ENCODE measurements around the gene APC2.

DNA sequence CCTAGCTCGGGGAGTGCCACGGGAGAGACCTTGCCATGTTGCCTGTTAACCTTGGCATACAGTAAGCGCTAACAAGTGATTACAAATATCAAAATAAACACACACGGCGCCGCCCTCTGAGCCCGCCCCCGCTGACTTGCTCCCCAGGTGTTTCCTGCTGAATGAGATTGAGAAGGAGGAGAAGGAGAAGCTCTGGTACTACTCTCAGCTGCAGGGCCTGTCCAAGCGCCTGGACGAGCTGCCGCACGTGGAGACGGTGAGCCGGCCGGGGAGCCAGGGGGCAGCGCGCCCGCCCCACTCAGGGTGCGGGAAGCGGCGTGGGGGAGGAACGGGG, 5.0 kb downstream of the APC2 start:
- TF ChIP-seq CTCF (conservative IDR thresholded peaks at IDR 0.05; ENCODE audit: low read depth, low read length) (no peak), EZH2 (IDR thresholded peaks at IDR 0.05; ENCODE audit: low read length, unreplicated experiment) (no peak)

Measured in PC-3 (cell line).